Measurements from ENCODE around the gene UBE2Z.
"Not testable (repeated sequence)": the region's sequence is repeated elsewhere in the genome, so short reads cannot be mapped to it uniquely, and the experiment has no call there.

UBE2Z gene

GRCh38 chr17:48928876-48929811, 20.9 kb downstream of the UBE2Z start:
- Histone ChIP-seq H3K4me1 (ENCODE audit: control insufficient read depth, insufficient read depth, low read length) (peaks cover 10% of the 10 kb centered on the region), H3K36me3 (ENCODE audit: control insufficient read depth, insufficient read depth, low read length, severe bottlenecking) (peaks cover 100% of the 10 kb centered on the region), H3K27me3 (replicated peaks; ENCODE audit: control insufficient read depth, insufficient read depth, low read length) (no peaks in the 10 kb centered on the region), H3K9ac (ENCODE audit: low read length) (no peak overlapping the region), H3K9me3 (ENCODE audit: control insufficient read depth, low read length) (no peaks in the 10 kb centered on the region), H3K4me3 (ENCODE audit: low read length) (no peak overlapping the region)
- no peak for DNase-seq (ENCODE audit: low read depth)

GRCh38 chr17:48929812-48930165, 21.6 kb downstream of the UBE2Z start:
- no peaks in the 10 kb centered on the region for H3K27me3 ChIP-seq (replicated peaks; ENCODE audit: control insufficient read depth, insufficient read depth, low read length)
- no peak overlapping the region for H3K9ac ChIP-seq (ENCODE audit: low read length)
- peaks cover 100% of the 10 kb centered on the region for H3K36me3 ChIP-seq (ENCODE audit: control insufficient read depth, insufficient read depth, low read length, severe bottlenecking)
- peaks cover 10% of the 10 kb centered on the region for H3K4me1 ChIP-seq (ENCODE audit: control insufficient read depth, insufficient read depth, low read length)
- no peak overlapping the region for H3K4me3 ChIP-seq (ENCODE audit: low read length)
- no peak for DNase-seq (ENCODE audit: low read depth)
- no peaks in the 10 kb centered on the region for H3K9me3 ChIP-seq (ENCODE audit: control insufficient read depth, low read length)

DNA sequence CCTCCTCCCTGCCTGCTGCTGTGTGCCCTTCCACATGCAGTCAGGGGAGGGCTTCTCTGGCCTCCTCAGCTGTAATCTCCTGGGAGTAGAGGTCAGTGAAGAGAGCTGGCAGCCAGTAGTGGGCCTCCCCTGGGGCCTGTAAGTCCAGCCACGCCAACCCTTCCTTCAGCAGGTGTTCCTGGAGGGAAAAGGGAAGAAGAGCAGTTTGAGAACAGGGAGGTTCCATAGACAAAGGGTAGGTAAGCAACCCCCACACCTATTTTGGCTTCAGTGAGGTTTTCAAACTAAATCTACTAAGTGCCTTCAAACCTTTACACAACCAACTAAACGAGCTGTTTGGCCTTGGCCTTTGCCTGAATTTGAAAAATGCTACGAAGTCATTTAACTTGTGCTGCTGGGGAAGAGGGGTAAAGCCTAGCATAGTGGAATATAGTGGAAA, 22.2 kb downstream of the UBE2Z start:
- Histone ChIP-seq H3K36me3 (ENCODE audit: control insufficient read depth, insufficient read depth, low read length, severe bottlenecking) (peaks cover 97% of the 10 kb centered on the region), H3K9ac (ENCODE audit: low read length) (no peak overlapping the region), H3K4me3 (ENCODE audit: low read length) (no peak overlapping the region), H3K9me3 (ENCODE audit: control insufficient read depth, low read length) (no peaks in the 10 kb centered on the region), H3K4me1 (ENCODE audit: control insufficient read depth, insufficient read depth, low read length) (peaks cover 10% of the 10 kb centered on the region), H3K27me3 (replicated peaks; ENCODE audit: control insufficient read depth, insufficient read depth, low read length) (no peaks in the 10 kb centered on the region)
- DNase-seq (ENCODE audit: low read depth), result no peak

GRCh38 chr17:48933035-48933434, 24.8 kb downstream of the UBE2Z start:
- Histone ChIP-seq H3K36me3 (ENCODE audit: control insufficient read depth, insufficient read depth, low read length, severe bottlenecking) (peaks cover 95% of the 10 kb centered on the region), H3K4me3 (ENCODE audit: low read length) (no peak overlapping the region), H3K4me1 (ENCODE audit: control insufficient read depth, insufficient read depth, low read length) (peaks cover 10% of the 10 kb centered on the region), H3K9ac (ENCODE audit: low read length) (no peak overlapping the region), H3K27me3 (replicated peaks; ENCODE audit: control insufficient read depth, insufficient read depth, low read length) (no peaks in the 10 kb centered on the region), H3K9me3 (ENCODE audit: control insufficient read depth, low read length) (no peaks in the 10 kb centered on the region)
- no peak for DNase-seq (ENCODE audit: low read depth)

GRCh38 chr17:48944515-48945260, 36.5 kb downstream of the UBE2Z start, which contains the start of gene SNF8:
SNF8 (minus strand) TSS chr17:48944842; CDS start chr17:48944734, 108 bp downstream.
- Histone ChIP-seq H3K9me3 (ENCODE audit: control insufficient read depth, low read length) (no peaks in the 10 kb centered on the region), H3K27me3 (replicated peaks; ENCODE audit: control insufficient read depth, insufficient read depth, low read length) (no peaks in the 10 kb centered on the region), H3K4me3 (ENCODE audit: low read length) (peak within 1 kb of the TSS; percentile 87), H3K9ac (ENCODE audit: low read length) (peak within 1 kb of the TSS; percentile 92), H3K36me3 (ENCODE audit: control insufficient read depth, insufficient read depth, low read length, severe bottlenecking) (peaks cover 22% of the 10 kb centered on the region), H3K4me1 (ENCODE audit: control insufficient read depth, insufficient read depth, low read length) (peaks cover 20% of the 10 kb centered on the region)
- peak; percentile 97 for DNase-seq (ENCODE audit: low read depth)

- peaks cover 20% of the 10 kb centered on the region for H3K4me1 ChIP-seq (ENCODE audit: control insufficient read depth, insufficient read depth, low read length)
- DNase-seq (ENCODE audit: low read depth); H3K27me3 ChIP-seq (replicated peaks; ENCODE audit: control insufficient read depth, insufficient read depth, low read length); H3K9me3 ChIP-seq (ENCODE audit: control insufficient read depth, low read length): not testable (repeated sequence)
- peak overlapping the region; percentile 87 for H3K4me3 ChIP-seq (ENCODE audit: low read length)
- peaks cover 18% of the 10 kb centered on the region for H3K36me3 ChIP-seq (ENCODE audit: control insufficient read depth, insufficient read depth, low read length, severe bottlenecking)
- peak overlapping the region; percentile 92 for H3K9ac ChIP-seq (ENCODE audit: low read length)
Observed at GRCh38 chr17:48945261-48945651, 37.0 kb downstream of the UBE2Z start.

GRCh38 chr17:48951572-48951971, 43.4 kb downstream of the UBE2Z start:
- Histone ChIP-seq H3K9me3 (ENCODE audit: control insufficient read depth, low read length) (no peaks in the 10 kb centered on the region), H3K36me3 (ENCODE audit: control insufficient read depth, insufficient read depth, low read length, severe bottlenecking) (no peaks in the 10 kb centered on the region), H3K4me3 (ENCODE audit: low read length) (no peak overlapping the region), H3K27me3 (replicated peaks; ENCODE audit: control insufficient read depth, insufficient read depth, low read length) (no peaks in the 10 kb centered on the region), H3K9ac (ENCODE audit: low read length) (no peak overlapping the region), H3K4me1 (ENCODE audit: control insufficient read depth, insufficient read depth, low read length) (no peaks in the 10 kb centered on the region)
- no peak for DNase-seq (ENCODE audit: low read depth)

DNA sequence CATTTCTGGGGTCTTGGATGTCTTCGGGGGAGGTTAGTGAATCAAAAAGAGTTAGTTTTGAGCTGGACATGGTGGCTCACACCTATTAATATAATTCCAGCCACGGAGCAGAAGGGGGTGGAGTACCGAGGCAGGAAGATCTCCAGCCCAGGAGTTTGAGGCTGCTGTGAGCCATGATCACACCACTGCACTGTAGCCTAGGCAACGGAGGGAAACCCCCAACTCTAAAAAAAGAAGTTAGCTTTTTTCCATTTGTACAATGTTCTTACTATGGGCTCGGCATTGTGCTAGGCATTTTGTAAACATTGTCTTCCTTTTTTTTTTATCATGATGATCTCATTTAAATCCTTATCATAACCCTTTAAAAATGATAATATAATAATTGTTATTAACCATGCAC, 44.7 kb downstream of the UBE2Z start:
- Histone ChIP-seq H3K36me3 (ENCODE audit: control insufficient read depth, insufficient read depth, low read length, severe bottlenecking) (no peaks in the 10 kb centered on the region), H3K27me3 (replicated peaks; ENCODE audit: control insufficient read depth, insufficient read depth, low read length) (no peaks in the 10 kb centered on the region), H3K9ac (ENCODE audit: low read length) (no peak overlapping the region), H3K4me1 (ENCODE audit: control insufficient read depth, insufficient read depth, low read length) (no peaks in the 10 kb centered on the region), H3K9me3 (ENCODE audit: control insufficient read depth, low read length) (no peaks in the 10 kb centered on the region), H3K4me3 (ENCODE audit: low read length) (no peak overlapping the region)
- DNase-seq (ENCODE audit: low read depth), result no peak

DNA sequence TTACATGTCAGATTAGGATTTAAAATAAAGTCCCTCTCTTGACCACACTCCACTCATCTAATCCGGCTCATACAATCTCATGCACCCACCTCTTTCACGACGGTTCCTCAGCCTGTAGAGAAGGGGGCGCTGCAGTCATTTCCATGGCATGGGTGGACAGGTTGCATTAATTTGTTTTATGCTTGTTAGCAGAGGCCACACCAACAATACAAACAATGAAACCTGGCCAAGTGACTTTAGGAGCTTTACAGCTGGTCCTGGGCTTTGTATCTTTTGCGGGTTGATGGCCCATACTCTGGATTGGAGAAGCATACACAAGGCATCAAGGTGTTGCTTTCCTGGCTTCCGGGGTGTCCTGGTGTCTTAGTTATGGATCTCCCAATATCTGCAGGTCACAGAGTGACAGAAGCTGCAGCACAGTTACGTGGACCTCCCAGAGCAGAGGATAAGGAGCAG, 46.1 kb downstream of the UBE2Z start:
- H3K36me3 ChIP-seq (ENCODE audit: control insufficient read depth, insufficient read depth, low read length, severe bottlenecking), result no peaks in the 10 kb centered on the region
- no peaks in the 10 kb centered on the region for H3K9me3 ChIP-seq (ENCODE audit: control insufficient read depth, low read length)
- H3K9ac ChIP-seq (ENCODE audit: low read length), result no peak overlapping the region
- H3K4me1 ChIP-seq (ENCODE audit: control insufficient read depth, insufficient read depth, low read length), result no peaks in the 10 kb centered on the region
- no peak overlapping the region for H3K4me3 ChIP-seq (ENCODE audit: low read length)
- H3K27me3 ChIP-seq (replicated peaks; ENCODE audit: control insufficient read depth, insufficient read depth, low read length), result no peaks in the 10 kb centered on the region
- DNase-seq (ENCODE audit: low read depth), result peak; percentile 60

GRCh38 chr17:48960834-48961515, 52.8 kb downstream of the UBE2Z start:
- H3K9me3 ChIP-seq (ENCODE audit: control insufficient read depth, low read length), result no peaks in the 10 kb centered on the region
- H3K27me3 ChIP-seq (replicated peaks; ENCODE audit: control insufficient read depth, insufficient read depth, low read length), result no peaks in the 10 kb centered on the region
- H3K9ac ChIP-seq (ENCODE audit: low read length), result no peak overlapping the region
- DNase-seq (ENCODE audit: low read depth), result peak; percentile 44
- H3K4me3 ChIP-seq (ENCODE audit: low read length), result peak overlapping the region; percentile 51
- peaks cover 14% of the 10 kb centered on the region for H3K4me1 ChIP-seq (ENCODE audit: control insufficient read depth, insufficient read depth, low read length)
- no peaks in the 10 kb centered on the region for H3K36me3 ChIP-seq (ENCODE audit: control insufficient read depth, insufficient read depth, low read length, severe bottlenecking)
